Measurements from ENCODE around the gene KCNJ15.

Gene KCNJ15

GRCh38 chr21:38310646-38311485 lies 54.1 kb downstream of the KCNJ15 start:
- Histone ChIP-seq H3K4me3 (ENCODE audit: extremely low read depth, insufficient read depth, low read length, poor library complexity, severe bottlenecking) (no peak overlapping the region), H3K27ac (ENCODE audit: low read depth, low read length, severe bottlenecking) (no peak overlapping the region), H3K4me1 (ENCODE audit: control insufficient read depth, insufficient read depth, low read length, poor library complexity, severe bottlenecking) (peaks cover 14% of the 10 kb centered on the region), H3K9me3 (ENCODE audit: control insufficient read depth, low read length) (no peaks in the 10 kb centered on the region), H3K36me3 (ENCODE audit: control insufficient read depth, insufficient read depth, low read length) (no peaks in the 10 kb centered on the region)
- 88 to 92% methylated on average over 9 of the region's 9 CpGs for WGBS, 2 experiments (ENCODE audit: insufficient coverage in 2 of 2)

GRCh38 chr21:38311765-38312164 lies 55.0 kb downstream of the KCNJ15 start:
- Histone ChIP-seq H3K27ac (ENCODE audit: low read depth, low read length, severe bottlenecking) (no peak overlapping the region), H3K9me3 (ENCODE audit: control insufficient read depth, low read length) (no peaks in the 10 kb centered on the region), H3K4me1 (ENCODE audit: control insufficient read depth, insufficient read depth, low read length, poor library complexity, severe bottlenecking) (peaks cover 9% of the 10 kb centered on the region), H3K36me3 (ENCODE audit: control insufficient read depth, insufficient read depth, low read length) (no peaks in the 10 kb centered on the region), H3K4me3 (ENCODE audit: extremely low read depth, insufficient read depth, low read length, poor library complexity, severe bottlenecking) (no peak overlapping the region)
- 98 to 100% methylated on average over 4 of the region's 6 CpGs for WGBS, 2 experiments (ENCODE audit: insufficient coverage in 2 of 2)

GRCh38 chr21:38312822-38313221 lies 56.0 kb downstream of the KCNJ15 start:
- no peak overlapping the region for H3K4me3 ChIP-seq (ENCODE audit: extremely low read depth, insufficient read depth, low read length, poor library complexity, severe bottlenecking)
- no peaks in the 10 kb centered on the region for H3K36me3 ChIP-seq (ENCODE audit: control insufficient read depth, insufficient read depth, low read length)
- H3K27ac ChIP-seq (ENCODE audit: low read depth, low read length, severe bottlenecking): no peak overlapping the region
- no peaks in the 10 kb centered on the region for H3K9me3 ChIP-seq (ENCODE audit: control insufficient read depth, low read length)
- WGBS, 2 experiments (ENCODE audit: insufficient coverage in 2 of 2): 100% methylated on average over 1 of the region's 1 CpG
- H3K4me1 ChIP-seq (ENCODE audit: control insufficient read depth, insufficient read depth, low read length, poor library complexity, severe bottlenecking): peaks cover 7% of the 10 kb centered on the region

- no peaks in the 10 kb centered on the region for H3K36me3 ChIP-seq (ENCODE audit: control insufficient read depth, insufficient read depth, low read length)
- no peaks in the 10 kb centered on the region for H3K4me1 ChIP-seq (ENCODE audit: control insufficient read depth, insufficient read depth, low read length, poor library complexity, severe bottlenecking)
- no peaks in the 10 kb centered on the region for H3K9me3 ChIP-seq (ENCODE audit: control insufficient read depth, low read length)
- 90 to 94% methylated on average over 2 of the region's 3 CpGs for WGBS, 2 experiments (ENCODE audit: insufficient coverage in 2 of 2)
- no peak overlapping the region for H3K4me3 ChIP-seq (ENCODE audit: extremely low read depth, insufficient read depth, low read length, poor library complexity, severe bottlenecking)
- no peak overlapping the region for H3K27ac ChIP-seq (ENCODE audit: low read depth, low read length, severe bottlenecking)
Observed at GRCh38 chr21:38314558-38314957, 57.8 kb downstream of the KCNJ15 start.

- Histone ChIP-seq H3K27ac (ENCODE audit: low read depth, low read length, severe bottlenecking) (no peak overlapping the region), H3K9me3 (ENCODE audit: control insufficient read depth, low read length) (no peaks in the 10 kb centered on the region), H3K36me3 (ENCODE audit: control insufficient read depth, insufficient read depth, low read length) (no peaks in the 10 kb centered on the region), H3K4me3 (ENCODE audit: extremely low read depth, insufficient read depth, low read length, poor library complexity, severe bottlenecking) (no peak overlapping the region), H3K4me1 (ENCODE audit: control insufficient read depth, insufficient read depth, low read length, poor library complexity, severe bottlenecking) (no peaks in the 10 kb centered on the region)
- WGBS, 2 experiments (ENCODE audit: insufficient coverage in 2 of 2): 100% methylated on average over 2 of the region's 2 CpGs
Observed at GRCh38 chr21:38315122-38315521, 58.3 kb downstream of the KCNJ15 start.

- 91 to 95% methylated on average over 6 to 7 of the region's 7 CpGs for WGBS, 2 experiments (ENCODE audit: insufficient coverage in 2 of 2)
- Histone ChIP-seq H3K27ac (ENCODE audit: low read depth, low read length, severe bottlenecking) (no peak overlapping the region), H3K9me3 (ENCODE audit: control insufficient read depth, low read length) (no peaks in the 10 kb centered on the region), H3K4me3 (ENCODE audit: extremely low read depth, insufficient read depth, low read length, poor library complexity, severe bottlenecking) (no peak overlapping the region), H3K36me3 (ENCODE audit: control insufficient read depth, insufficient read depth, low read length) (no peaks in the 10 kb centered on the region), H3K4me1 (ENCODE audit: control insufficient read depth, insufficient read depth, low read length, poor library complexity, severe bottlenecking) (no peaks in the 10 kb centered on the region)
Observed at GRCh38 chr21:38319781-38320180, 63.0 kb downstream of the KCNJ15 start.

- no peaks in the 10 kb centered on the region for H3K36me3 ChIP-seq (ENCODE audit: control insufficient read depth, insufficient read depth, low read length)
- no peaks in the 10 kb centered on the region for H3K9me3 ChIP-seq (ENCODE audit: control insufficient read depth, low read length)
- no peaks in the 10 kb centered on the region for H3K4me1 ChIP-seq (ENCODE audit: control insufficient read depth, insufficient read depth, low read length, poor library complexity, severe bottlenecking)
- no peak overlapping the region for H3K27ac ChIP-seq (ENCODE audit: low read depth, low read length, severe bottlenecking)
- no peak overlapping the region for H3K4me3 ChIP-seq (ENCODE audit: extremely low read depth, insufficient read depth, low read length, poor library complexity, severe bottlenecking)
- 79 to 83% methylated on average over 5 to 6 of the region's 6 CpGs for WGBS, 2 experiments (ENCODE audit: insufficient coverage in 2 of 2)
Observed at GRCh38 chr21:38321568-38321967, 64.8 kb downstream of the KCNJ15 start.

- H3K27ac ChIP-seq (ENCODE audit: low read depth, low read length, severe bottlenecking): no peak overlapping the region
- WGBS, 2 experiments (ENCODE audit: insufficient coverage in 2 of 2): 87 to 96% methylated on average over 5 to 8 of the region's 8 CpGs
- H3K4me1 ChIP-seq (ENCODE audit: control insufficient read depth, insufficient read depth, low read length, poor library complexity, severe bottlenecking): no peaks in the 10 kb centered on the region
- no peak overlapping the region for H3K4me3 ChIP-seq (ENCODE audit: extremely low read depth, insufficient read depth, low read length, poor library complexity, severe bottlenecking)
- no peaks in the 10 kb centered on the region for H3K36me3 ChIP-seq (ENCODE audit: control insufficient read depth, insufficient read depth, low read length)
- H3K9me3 ChIP-seq (ENCODE audit: control insufficient read depth, low read length): no peaks in the 10 kb centered on the region
Observed at GRCh38 chr21:38322311-38322950, 65.6 kb downstream of the KCNJ15 start.

DNA sequence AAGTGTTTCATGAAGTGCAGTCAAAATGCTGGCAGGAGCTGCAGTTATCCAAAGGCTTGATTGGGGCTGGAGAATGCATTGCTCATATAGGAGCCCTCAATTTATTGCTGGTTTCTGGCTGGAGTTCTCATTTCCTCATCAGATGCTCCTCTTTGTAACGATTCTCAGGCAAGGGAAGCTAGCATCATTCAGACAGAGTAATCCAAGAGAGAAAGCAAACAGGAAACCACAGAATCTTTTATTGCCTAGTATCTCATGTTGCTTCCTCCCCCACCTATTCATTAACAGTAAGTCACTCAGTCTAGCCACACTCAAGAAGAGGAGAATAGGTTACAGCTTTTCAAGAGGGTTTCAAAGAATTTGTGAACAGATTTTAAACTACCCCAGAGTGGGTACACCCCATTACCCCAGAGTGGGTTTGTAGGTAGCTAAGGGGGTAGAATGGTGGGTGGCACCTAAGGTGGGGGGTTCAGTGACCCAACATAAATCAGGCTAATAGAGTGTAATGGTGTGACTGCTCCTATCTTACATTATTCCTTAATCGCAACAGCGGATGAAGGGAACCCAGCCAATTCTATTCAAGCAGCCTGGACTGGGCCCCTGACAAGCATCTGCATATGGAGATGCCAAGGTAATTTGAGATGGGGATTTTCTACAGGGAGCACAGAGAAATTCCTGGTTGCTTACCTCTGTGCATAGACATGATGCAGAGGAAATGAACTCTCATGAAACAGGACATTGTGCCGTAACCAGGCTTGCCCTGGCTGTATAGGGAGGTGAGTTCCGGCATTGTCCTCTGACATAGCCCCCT lies 67.1 kb downstream of the KCNJ15 start:
- Histone ChIP-seq H3K4me1 (ENCODE audit: control insufficient read depth, insufficient read depth, low read length, poor library complexity, severe bottlenecking) (no peaks in the 10 kb centered on the region), H3K4me3 (ENCODE audit: extremely low read depth, insufficient read depth, low read length, poor library complexity, severe bottlenecking) (no peak overlapping the region), H3K9me3 (ENCODE audit: control insufficient read depth, low read length) (no peaks in the 10 kb centered on the region), H3K36me3 (ENCODE audit: control insufficient read depth, insufficient read depth, low read length) (no peaks in the 10 kb centered on the region), H3K27ac (ENCODE audit: low read depth, low read length, severe bottlenecking) (no peak overlapping the region)
- WGBS, 2 experiments (ENCODE audit: insufficient coverage in 2 of 2): 64 to 70% methylated on average over 2 of the region's 5 CpGs

- Histone ChIP-seq H3K36me3 (ENCODE audit: control insufficient read depth, insufficient read depth, low read length) (no peaks in the 10 kb centered on the region), H3K4me1 (ENCODE audit: control insufficient read depth, insufficient read depth, low read length, poor library complexity, severe bottlenecking) (no peaks in the 10 kb centered on the region), H3K9me3 (ENCODE audit: control insufficient read depth, low read length) (peaks cover 5% of the 10 kb centered on the region), H3K27ac (ENCODE audit: low read depth, low read length, severe bottlenecking) (no peak overlapping the region), H3K4me3 (ENCODE audit: extremely low read depth, insufficient read depth, low read length, poor library complexity, severe bottlenecking) (no peak overlapping the region)
- 84 to 87% methylated on average over 2 of the region's 2 CpGs for WGBS, 2 experiments (ENCODE audit: insufficient coverage in 2 of 2)
Observed at GRCh38 chr21:38325216-38325615, 68.4 kb downstream of the KCNJ15 start.

Data from mesodermal cell (in vitro differentiated cells).